B cell (primary cell): ENCODE results near the gene RDH5. TPM values are rescaled to one million over a fixed set of nuclear protein-coding genes. Genes with fewer than 3 reads are reported as not detected.

Experiments used
- ATAC-seq: fragments of 200-7000 bp; cut with Tn5 transposase; one replicate; pipeline ENCODE4 v1.10.0; 2021; ENCODE audit warnings: low read depth, mild to moderate bottlenecking, moderate number of reproducible peaks, moderate library complexity
- CTCF ChIA-PET: fragments of 350-600 bp; sonication (Branson Sonifier 250); formaldehyde crosslinking; loops from one replicate; lab custom pipeline; 2021; ENCODE audit warnings: antibody characterized with exemption, inconsistent platforms; lab: Charles Lee
- POLR2A ChIA-PET: fragments of 350-600 bp; sonication (Branson Sonifier 250); formaldehyde crosslinking; loops from one replicate; lab custom pipeline; 2021; ENCODE audit warnings: antibody characterized with exemption; lab: Charles Lee
- DNase-seq: peaks from one replicate; pipeline ENCODE4 v3.0.0; 2013
- H2AFZ ChIP-seq: 2 replicates; pipeline ENCODE4 v1.6.1; 2012; ENCODE audit warnings: mild to moderate bottlenecking, low read depth, low read length; ENCODE audit not compliant: insufficient read depth, poor library complexity, severe bottlenecking
- H3K27ac ChIP-seq, 2 donors: 1 replicate in 1 of 2; 2 replicates in 1 of 2; pipeline ENCODE4 v1.5.1; 2012 to 2013; ENCODE audit warnings: low read length in 2 of 2, mild to moderate bottlenecking in 2 of 2, moderate library complexity in 1 of 2
- H3K27me3 ChIP-seq, 4 experiments: fragments of 200-600 bp in 1 of 4; sonication (generic) in 1 of 4; replicated peaks in 1 of 4; 1 replicate in 2 of 4; 2 replicates in 2 of 4; pipeline versions ENCODE4 v1.6.1 to v1.7.0; 2013 to 2016; ENCODE audit warnings: low read length in 3 of 4, mild to moderate bottlenecking in 2 of 4, mixed read lengths in 1 of 4, moderate library complexity in 1 of 4; ENCODE audit not compliant: insufficient read depth in 4 of 4, control insufficient read depth in 3 of 4; ENCODE audit errors: control extremely low read depth in 1 of 4
- H3K36me3 ChIP-seq, 2 experiments: replicated peaks in 1 of 2; 1 replicate in 1 of 2; 2 replicates in 1 of 2; pipeline versions ENCODE4 v1.6.1 to v1.7.1; 2013; ENCODE audit warnings: low read length in 1 of 2; ENCODE audit not compliant: insufficient read depth in 2 of 2, control insufficient read depth in 1 of 2; ENCODE audit errors: control extremely low read depth in 1 of 2, extremely low read depth in 1 of 2
- H3K4me1 ChIP-seq, 2 donors: fragments of 200-600 bp in 1 of 2; sonication (generic) in 1 of 2; 1 replicate in 1 of 2; 2 replicates in 1 of 2; pipeline versions ENCODE4 v1.5.1 to v1.6.1; 2013 to 2017; ENCODE audit warnings: low read length in 2 of 2; ENCODE audit not compliant: control insufficient read depth in 2 of 2, insufficient read depth in 2 of 2
- H3K4me2 ChIP-seq: replicated peaks from 2 replicates; pipeline ENCODE3; 2012; ENCODE audit warnings: mild to moderate bottlenecking, low read depth, low read length; ENCODE audit not compliant: poor library complexity, severe bottlenecking
- H3K4me3 ChIP-seq, 5 experiments: fragments of 200-600 bp in 1 of 5; sonication (generic) in 1 of 5; 1 replicate in 3 of 5; 2 replicates in 2 of 5; pipeline versions ENCODE4 v1.5.1 to v1.7.0; 2011 to 2016; ENCODE audit warnings: low read length in 4 of 5, mild to moderate bottlenecking in 4 of 5, low read depth in 2 of 5, control low read depth in 1 of 5, moderate library complexity in 1 of 5; ENCODE audit not compliant: insufficient read depth in 1 of 5; ENCODE audit errors: control extremely low read depth in 1 of 5, extremely low read depth in 1 of 5
- H3K79me2 ChIP-seq: fragments of 200-600 bp; sonication (generic); one replicate; pipeline ENCODE4 v1.6.0; 2016; ENCODE audit warnings: low read length; ENCODE audit not compliant: control insufficient read depth, insufficient read depth
- H3K9ac ChIP-seq: fragments of 200-600 bp; sonication (generic); 2 replicates; pipeline ENCODE4 v1.6.1; 2017; ENCODE audit warnings: mild to moderate bottlenecking, low read length, moderate library complexity
- H3K9me3 ChIP-seq, 3 donors: one replicate each; pipeline versions ENCODE4 v1.6.1 to v1.7.1; 2013; ENCODE audit warnings: low read length in 2 of 3; ENCODE audit not compliant: control insufficient read depth in 2 of 3, insufficient read depth in 1 of 3; ENCODE audit errors: control extremely low read depth in 1 of 3
- H4K20me1 ChIP-seq: 2 replicates; pipeline ENCODE4 v1.6.0; 2012; ENCODE audit warnings: mild to moderate bottlenecking, low read length; ENCODE audit not compliant: insufficient read depth, control insufficient read depth, poor library complexity, severe bottlenecking
- H3K27ac Mint-ChIP-seq: one replicate; pipeline ENCODE4 v1.8.0; 2021; ENCODE audit warnings: mixed read lengths
- H3K27me3 Mint-ChIP-seq: one replicate; pipeline ENCODE4 v1.8.0; 2021; ENCODE audit warnings: mixed read lengths
- H3K4me1 Mint-ChIP-seq: one replicate; pipeline ENCODE4 v1.8.0; 2021; ENCODE audit warnings: mixed read lengths
- H3K4me3 Mint-ChIP-seq: one replicate; pipeline ENCODE4 v1.8.0; 2021; ENCODE audit warnings: mixed read lengths
- H3K9me3 Mint-ChIP-seq: one replicate; pipeline ENCODE4 v1.8.0; 2022; ENCODE audit warnings: mixed read lengths; ENCODE audit not compliant: insufficient read depth
- CTCF ChIP-seq: fragments of 200-600 bp; IDR thresholded peaks from one replicate; pipeline ENCODE4 v1.8.0; 2022; ENCODE audit warnings: antibody characterized with exemption, mild to moderate bottlenecking
- EZH2 ChIP-seq: IDR thresholded peaks from 2 replicates; pipeline ENCODE4 v1.6.1; 2012; ENCODE audit warnings: borderline replicate concordance, low read depth, mild to moderate bottlenecking, moderate library complexity, low read length; ENCODE audit not compliant: insufficient read depth, poor library complexity, severe bottlenecking
- WGBS: methylation state at CpG from one replicate; pipeline ENCODE4 v1.1.5; 2013; ENCODE audit warnings: missing lambda C conversion rate; ENCODE audit not compliant: insufficient coverage; 5-methylcytosine and 5-hydroxymethylcytosine counted together
- intact Hi-C: fragments of 100-400 bp; cut with micrococcal nuclease; formaldehyde crosslinking; loops from one replicate; pipeline ENCODE4 v1.10.0; 2022
- polyA plus RNA-seq: library from polyadenylated mRNA; depleted of rRNA; stranded (reverse); fragments of >200 nt; gene quantifications from 2 replicates; pipeline ENCODE4 v1.2.3, GENCODE V29; 2012
- total RNA-seq, 2 donors: library from RNA; stranded (reverse); fragments of 120-200 nt in 1 of 2; gene quantifications; 1 replicate in 1 of 2; 2 replicates in 1 of 2; pipeline versions ENCODE4 v1.2.3 to v1.2.4, GENCODE V29; 2013 to 2022

Gene RDH5
- total and polyA plus RNA-seq, 2 donors (not counting 1 experiment from before 2014, with no cell fraction given): 32.6 to 37.8 TPM

DNA sequence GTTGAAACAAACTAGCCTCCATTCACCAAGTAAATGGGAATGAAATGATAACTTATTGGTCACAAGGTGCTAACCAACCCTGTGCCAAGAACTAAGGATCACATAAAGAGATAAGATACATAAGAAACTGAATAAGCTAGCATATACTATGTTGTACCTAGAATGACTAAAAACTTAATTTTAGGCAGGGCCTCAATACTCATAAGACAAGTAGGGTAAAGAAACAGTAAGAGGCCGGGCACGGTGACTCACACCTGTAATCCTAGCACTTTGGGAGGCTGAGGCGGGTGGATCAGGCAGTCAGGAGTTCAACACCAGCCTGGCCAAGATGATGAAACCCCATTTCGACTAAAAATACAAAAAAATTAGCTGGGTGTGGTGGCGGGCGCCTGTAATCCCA, 40.5 kb downstream of the RDH5 start:
- intact Hi-C loops: no loop called here
- Mint-ChIP-seq H3K4me3 (no peak overlapping the region), H3K9me3 (no peaks in the 10 kb centered on the region), H3K27ac (peak overlapping the region; percentile 20), H3K27me3 (no peaks in the 10 kb centered on the region), H3K4me1 (no peaks in the 10 kb centered on the region)
- peaks cover 4% of the 10 kb centered on the region for H4K20me1 ChIP-seq
- ATAC-seq (no peak), DNase-seq (no peak)
- WGBS: 86% methylated on average over 4 of the region's 6 CpGs
- POLR2A ChIA-PET: no interaction called here
- no peak overlapping the region for H3K4me3 ChIP-seq
- no peak overlapping the region for H2AFZ ChIP-seq
- no peak overlapping the region for H3K4me2 ChIP-seq
- TF ChIP-seq CTCF: no peak
- TF ChIP-seq EZH2: no peak
- H3K9me3 ChIP-seq: no peaks in the 10 kb centered on the region
- no peak overlapping the region for H3K27ac ChIP-seq
- H3K79me2 ChIP-seq: no peaks in the 10 kb centered on the region
- no peak overlapping the region for H3K9ac ChIP-seq
- no peaks in the 10 kb centered on the region for H3K4me1 ChIP-seq
- CTCF ChIA-PET: no interaction called here
- H3K36me3 ChIP-seq: peaks cover 13 to 66% of the 10 kb centered on the region in 2 experiments
- no peaks in the 10 kb centered on the region for H3K27me3 ChIP-seq

- Mint-ChIP-seq H3K9me3 (no peaks in the 10 kb centered on the region), H3K27ac (no peak overlapping the region), H3K4me1 (no peaks in the 10 kb centered on the region), H3K27me3 (no peaks in the 10 kb centered on the region), H3K4me3 (no peak overlapping the region)
- Histone ChIP-seq H3K4me3 (no peak overlapping the region), H3K9ac (no peak overlapping the region), H4K20me1 (peaks cover 8% of the 10 kb centered on the region), H3K27me3 (no peaks in the 10 kb centered on the region), H3K27ac (no peak overlapping the region), H3K4me2 (no peak overlapping the region), H3K9me3 (no peaks in the 10 kb centered on the region), H2AFZ (no peak overlapping the region), H3K4me1 (no peaks in the 10 kb centered on the region), H3K79me2 (no peaks in the 10 kb centered on the region), H3K36me3 (peaks cover 9 to 60% of the 10 kb centered on the region in 2 experiments)
- ChIA-PET CTCF (interaction anchor here (1.1 kb wide), 1 partner anchor 34 kb away, joined by 3 read pairs; no protein-coding TSS in a partner anchor), POLR2A (no interaction called here)
- TF ChIP-seq CTCF (no peak), EZH2 (no peak)
- DNase-seq: no peak
- no peak for ATAC-seq
- intact Hi-C loops: no loop called here
These were observed 42.5 kb downstream of the RDH5 start for GRCh38 chr12:55762646-55763045.
